GM21786 (cell line): ENCODE measurements around the gene GOLT1A.
"Not testable (repeated sequence)": the region's sequence is repeated elsewhere in the genome, so short reads cannot be mapped to it uniquely, and the experiment has no call there.

ENCODE experiments used
- ATAC-seq: cut with Tn5 transposase; IDR thresholded peaks from one replicate; pipeline ENCODE4 v1.9.1; 2021; ENCODE audit not compliant: unreplicated experiment

Gene GOLT1A

GRCh38 chr1:204249736-204250427 lies 36.1 kb upstream of the GOLT1A start:
- ATAC-seq: no peak

GRCh38 chr1:204248954-204249353 lies 35.2 kb upstream of the GOLT1A start:
- ATAC-seq: no peak

- ATAC-seq: no peak
Observed at GRCh38 chr1:204246876-204247275, 33.1 kb upstream of the GOLT1A start.

- no peak for ATAC-seq
Observed at GRCh38 chr1:204242920-204243319, 29.1 kb upstream of the GOLT1A start.

- ATAC-seq: no peak
Observed at GRCh38 chr1:204241914-204242313, 28.1 kb upstream of the GOLT1A start.

- no peak for ATAC-seq
Observed at GRCh38 chr1:204241050-204241449, 27.3 kb upstream of the GOLT1A start.

GRCh38 chr1:204240233-204240632 lies 26.4 kb upstream of the GOLT1A start:
- ATAC-seq: no peak

- not testable (repeated sequence) for ATAC-seq
Observed at GRCh38 chr1:204239401-204239800, 25.6 kb upstream of the GOLT1A start.

- not testable (repeated sequence) for ATAC-seq
Observed at GRCh38 chr1:204238520-204238919, 24.7 kb upstream of the GOLT1A start.

- not testable (repeated sequence) for ATAC-seq
Observed at GRCh38 chr1:204237515-204237914, 23.7 kb upstream of the GOLT1A start.

- ATAC-seq: no peak
Observed at GRCh38 chr1:204232526-204232925, 18.7 kb upstream of the GOLT1A start.

- no peak for ATAC-seq
Observed at GRCh38 chr1:204230211-204230610, 16.4 kb upstream of the GOLT1A start.

- ATAC-seq: no peak
Observed at GRCh38 chr1:204228896-204229295, 15.1 kb upstream of the GOLT1A start.

- no peak for ATAC-seq
Observed at GRCh38 chr1:204227996-204228785, 14.4 kb upstream of the GOLT1A start.

- ATAC-seq: no peak
Observed at GRCh38 chr1:204227351-204227750, 13.6 kb upstream of the GOLT1A start.

GRCh38 chr1:204225841-204226735 lies 12.3 kb upstream of the GOLT1A start:
- ATAC-seq: no peak

GRCh38 chr1:204224655-204225054 lies 10.9 kb upstream of the GOLT1A start:
- no peak for ATAC-seq

GRCh38 chr1:204223129-204223860 lies 9.5 kb upstream of the GOLT1A start:
- ATAC-seq: no peak

GRCh38 chr1:204222764-204223055 lies 8.9 kb upstream of the GOLT1A start:
- ATAC-seq: no peak

GRCh38 chr1:204222006-204222763 lies 8.4 kb upstream of the GOLT1A start:
- no peak for ATAC-seq
